Common myeloid progenitor, CD34-positive (primary cell): ENCODE measurements around the gene NPAS3.

ENCODE experiments used
- CTCF ChIA-PET: fragments of 350-600 bp; sonication (Branson Sonifier 250); formaldehyde crosslinking; loops from one replicate; lab custom pipeline; 2021; ENCODE audit warnings: antibody characterized with exemption; lab: Charles Lee
- POLR2A ChIA-PET: fragments of 350-600 bp; sonication (Branson Sonifier 250); formaldehyde crosslinking; loops from one replicate; lab custom pipeline; 2021; ENCODE audit warnings: antibody characterized with exemption; lab: Charles Lee
- DNase-seq, 3 donors: peaks; one replicate each; pipeline versions ENCODE4 v3.0.0 to v3.0.0-alpha.2; 2013
- H3K27ac ChIP-seq, 2 experiments: 1 replicate in 1 of 2; 2 replicates in 1 of 2; pipeline ENCODE4 v1.7.0; 2013; ENCODE audit warnings: inconsistent platforms in 2 of 2, low read length in 2 of 2, mild to moderate bottlenecking in 2 of 2, low read depth in 1 of 2, moderate library complexity in 1 of 2; ENCODE audit not compliant: severe bottlenecking in 2 of 2, insufficient read depth in 1 of 2, poor library complexity in 1 of 2
- H3K27me3 ChIP-seq, 5 experiments: replicated peaks in 2 of 5; 1 replicate in 3 of 5; 2 replicates in 2 of 5; pipeline versions ENCODE4 v1.6.1 to v1.7.0; 2013; ENCODE audit warnings: low read length in 4 of 5, mild to moderate bottlenecking in 2 of 5, moderate library complexity in 2 of 5, inconsistent platforms in 1 of 5; ENCODE audit not compliant: insufficient read depth in 5 of 5, control insufficient read depth in 4 of 5
- H3K36me3 ChIP-seq, 4 experiments: 1 replicate in 2 of 4; 2 replicates in 2 of 4; pipeline versions ENCODE4 v1.6.1 to v1.7.0; 2013; ENCODE audit warnings: low read length in 3 of 4, control low read depth in 1 of 4, mild to moderate bottlenecking in 1 of 4; ENCODE audit not compliant: control insufficient read depth in 4 of 4, insufficient read depth in 4 of 4
- H3K4me1 ChIP-seq, 4 experiments: 1 replicate in 3 of 4; 2 replicates in 1 of 4; pipeline versions ENCODE4 v1.6.1 to v1.7.1; 2013; ENCODE audit warnings: low read length in 3 of 4, mild to moderate bottlenecking in 3 of 4, control low read depth in 1 of 4, inconsistent platforms in 1 of 4, moderate library complexity in 1 of 4; ENCODE audit not compliant: control insufficient read depth in 4 of 4, insufficient read depth in 4 of 4; ENCODE audit errors: control extremely low read depth in 1 of 4
- H3K4me3 ChIP-seq, 7 experiments: 1 replicate in 4 of 7; 2 replicates in 3 of 7; pipeline versions ENCODE4 v1.5.1 to v1.7.0; 2013; ENCODE audit warnings: mild to moderate bottlenecking in 7 of 7, low read length in 6 of 7, moderate library complexity in 6 of 7, inconsistent platforms in 2 of 7, low read depth in 2 of 7, control low read depth in 1 of 7; ENCODE audit not compliant: insufficient read depth in 4 of 7, control insufficient read depth in 1 of 7; ENCODE audit errors: extremely low read depth in 1 of 7
- H3K9me3 ChIP-seq, 5 experiments: 1 replicate in 4 of 5; 2 replicates in 1 of 5; pipeline versions ENCODE4 v1.6.1 to v1.7.1; 2013; ENCODE audit warnings: low read length in 4 of 5, mild to moderate bottlenecking in 2 of 5, inconsistent platforms in 1 of 5, low read depth in 1 of 5, moderate library complexity in 1 of 5; ENCODE audit not compliant: control insufficient read depth in 4 of 5, insufficient read depth in 2 of 5; ENCODE audit errors: control extremely low read depth in 1 of 5
- WGBS: methylation state at CpG from one replicate; pipeline ENCODE4 v1.1.5; 2013; ENCODE audit not compliant: insufficient coverage; 5-methylcytosine and 5-hydroxymethylcytosine counted together

The NPAS3 gene

GRCh38 chr14:33323979-33324378 is 385.3 kb downstream of the NPAS3 start:
- WGBS: 98% methylated on average over 5 of the region's 7 CpGs
- DNase-seq: no peak
- no peaks in the 10 kb centered on the region for H3K4me1 ChIP-seq
- H3K27ac ChIP-seq: no peak overlapping the region
- no peaks in the 10 kb centered on the region for H3K27me3 ChIP-seq
- no peaks in the 10 kb centered on the region for H3K9me3 ChIP-seq
- no peaks in the 10 kb centered on the region for H3K36me3 ChIP-seq
- no peak overlapping the region for H3K4me3 ChIP-seq
- POLR2A ChIA-PET: no interaction called here
- CTCF ChIA-PET: no interaction called here

- no peaks in the 10 kb centered on the region for H3K4me1 ChIP-seq
- no peaks in the 10 kb centered on the region for H3K36me3 ChIP-seq
- H3K27ac ChIP-seq: no peak overlapping the region
- ChIA-PET CTCF (no interaction called here), POLR2A (no interaction called here)
- WGBS: 90% methylated on average over 7 of the region's 11 CpGs
- no peak overlapping the region for H3K4me3 ChIP-seq
- no peak for DNase-seq
- H3K9me3 ChIP-seq: peaks cover 0 to 4% (median 2%) of the 10 kb centered on the region in 5 experiments
- H3K27me3 ChIP-seq: no peaks in the 10 kb centered on the region
Observed at GRCh38 chr14:33331176-33331949, 392.7 kb downstream of the NPAS3 start.

- no peak overlapping the region for H3K27ac ChIP-seq
- ChIA-PET CTCF (no interaction called here), POLR2A (no interaction called here)
- DNase-seq: no peak
- no peak overlapping the region for H3K4me3 ChIP-seq
- no peaks in the 10 kb centered on the region for H3K27me3 ChIP-seq
- H3K36me3 ChIP-seq: no peaks in the 10 kb centered on the region
- 98% methylated on average over 5 of the region's 6 CpGs for WGBS
- no peaks in the 10 kb centered on the region for H3K4me1 ChIP-seq
- H3K9me3 ChIP-seq: peaks cover 0 to 10% (median 4%) of the 10 kb centered on the region in 5 experiments
Observed at GRCh38 chr14:33332497-33332896, 393.8 kb downstream of the NPAS3 start.

GRCh38 chr14:33335366-33335765 is 396.7 kb downstream of the NPAS3 start:
- WGBS: 100% methylated on average over 1 of the region's 4 CpGs
- Histone ChIP-seq H3K9me3 (peaks cover 0 to 13% (median 4%) of the 10 kb centered on the region in 5 experiments), H3K4me3 (no peak overlapping the region), H3K36me3 (no peaks in the 10 kb centered on the region), H3K4me1 (no peaks in the 10 kb centered on the region), H3K27me3 (no peaks in the 10 kb centered on the region), H3K27ac (no peak overlapping the region)
- ChIA-PET POLR2A (no interaction called here), CTCF (no interaction called here)
- DNase-seq: no peak

- Histone ChIP-seq H3K27ac (no peak overlapping the region), H3K4me1 (no peaks in the 10 kb centered on the region), H3K27me3 (no peaks in the 10 kb centered on the region), H3K4me3 (no peak overlapping the region), H3K9me3 (peaks cover 0 to 3% (median 0%) of the 10 kb centered on the region in 5 experiments), H3K36me3 (no peaks in the 10 kb centered on the region)
- ChIA-PET POLR2A (no interaction called here), CTCF (no interaction called here)
- no peak for DNase-seq
- 93% methylated on average over 2 of the region's 3 CpGs for WGBS
Observed at GRCh38 chr14:33342299-33342974, 403.8 kb downstream of the NPAS3 start.

- no peak overlapping the region for H3K27ac ChIP-seq
- no peaks in the 10 kb centered on the region for H3K4me1 ChIP-seq
- DNase-seq: no peak
- ChIA-PET POLR2A (no interaction called here), CTCF (no interaction called here)
- H3K27me3 ChIP-seq: no peaks in the 10 kb centered on the region
- no peak overlapping the region for H3K4me3 ChIP-seq
- WGBS: no CpG with 5 or more reads among the region's 3 CpGs
- peaks cover 0 to 5% (median 0%) of the 10 kb centered on the region in 5 experiments for H3K9me3 ChIP-seq
- no peaks in the 10 kb centered on the region for H3K36me3 ChIP-seq
Observed at GRCh38 chr14:33343016-33343415, 404.3 kb downstream of the NPAS3 start.

- no peaks in the 10 kb centered on the region for H3K27me3 ChIP-seq
- H3K4me3 ChIP-seq: no peak overlapping the region
- DNase-seq: no peak
- no peaks in the 10 kb centered on the region for H3K36me3 ChIP-seq
- no CpG with 5 or more reads among the region's 1 CpG for WGBS
- no peaks in the 10 kb centered on the region for H3K4me1 ChIP-seq
- no peak overlapping the region for H3K27ac ChIP-seq
- ChIA-PET POLR2A (no interaction called here), CTCF (no interaction called here)
- H3K9me3 ChIP-seq: peaks cover 0 to 2% (median 1%) of the 10 kb centered on the region in 5 experiments
Observed at GRCh38 chr14:33347796-33348195, 409.1 kb downstream of the NPAS3 start.
